Measurements from ENCODE around the gene GLA.
A peak's percentile ranks its signal among the peaks of the same experiment; 100 is the strongest.

The GLA gene

DNA sequence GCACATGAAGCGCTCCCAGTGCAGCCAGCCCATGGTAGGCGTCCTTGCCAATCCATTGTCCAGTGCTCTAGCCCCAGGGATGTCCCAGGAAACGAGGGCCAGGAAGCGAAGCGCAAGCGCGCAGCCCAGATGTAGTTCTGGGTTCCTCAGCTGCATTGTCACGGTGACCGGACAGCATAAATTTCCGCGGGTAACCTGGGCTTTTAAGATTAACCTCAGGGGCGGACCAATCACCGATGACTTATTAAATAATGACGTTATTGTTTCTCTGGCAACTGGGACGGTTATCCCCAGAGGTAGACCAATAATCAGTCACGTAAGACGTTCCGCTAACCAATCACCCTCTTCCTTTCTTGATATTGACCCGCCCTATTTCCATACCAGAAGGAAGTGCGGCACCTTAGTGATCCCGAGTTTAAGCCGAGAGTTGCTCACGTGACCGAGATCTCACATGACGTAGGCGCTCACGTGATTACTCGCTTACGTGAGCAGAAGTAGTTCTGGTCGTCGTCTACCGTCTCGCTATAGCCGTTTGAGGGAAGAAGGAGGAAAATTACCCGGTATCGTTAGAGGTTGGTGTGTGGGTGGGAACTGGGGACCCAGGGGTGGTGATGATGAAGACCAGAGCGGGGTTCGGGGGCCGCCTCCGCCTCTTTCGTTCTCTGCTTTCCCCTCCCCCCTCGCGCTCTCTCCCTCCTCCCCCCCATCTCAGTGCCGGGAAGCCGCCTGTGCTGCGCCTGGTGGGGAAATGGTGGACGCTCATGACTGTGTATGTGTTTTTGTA, at the start of gene GLA, which contains the start of gene HNRNPH2:
Gene GLA, minus strand, starts transcription at position 178 of the 784 bp plus-strand sequence. Its CDS starts 22 bp downstream, at position 156.
Gene HNRNPH2, plus strand, starts transcription at position 475 of the 784 bp plus-strand sequence. CDS start 3,767 bp downstream, outside the sequence.
- DNase-seq (ENCODE audit: low read depth, low spot score) = peak; percentile 94
- peak within 1 kb of the TSS; percentile 81 for H3K27ac ChIP-seq

GRCh38 chrX:101452056-101452455, 44.3 kb upstream of the GLA start:
- H3K27ac ChIP-seq = no peak overlapping the region
- DNase-seq (ENCODE audit: low read depth, low spot score) = no peak

GRCh38 chrX:101450961-101451360, 43.2 kb upstream of the GLA start:
- no peak overlapping the region for H3K27ac ChIP-seq
- no peak for DNase-seq (ENCODE audit: low read depth, low spot score)

DNA sequence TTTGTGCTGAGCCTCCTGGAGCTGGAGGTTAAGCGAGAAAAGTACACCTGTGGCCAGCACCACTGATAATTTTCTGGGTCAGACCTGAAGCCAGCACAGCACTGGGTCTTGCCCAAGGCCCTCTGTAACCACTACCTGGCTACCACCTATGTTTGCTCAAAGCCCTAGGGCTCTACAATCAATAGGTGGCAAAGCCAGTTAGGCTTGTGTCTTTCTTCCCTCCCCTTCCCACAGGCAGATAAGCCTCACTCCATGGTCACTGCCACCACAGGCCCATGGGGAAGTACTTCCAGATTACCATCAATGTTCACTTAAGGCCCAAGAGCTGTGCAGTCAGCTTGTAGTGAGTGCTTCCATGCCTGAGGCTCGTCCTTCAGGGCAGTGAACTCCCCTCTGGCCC, 42.4 kb upstream of the GLA start:
- H3K27ac ChIP-seq = no peak overlapping the region
- DNase-seq (ENCODE audit: low read depth, low spot score) = no peak

DNA sequence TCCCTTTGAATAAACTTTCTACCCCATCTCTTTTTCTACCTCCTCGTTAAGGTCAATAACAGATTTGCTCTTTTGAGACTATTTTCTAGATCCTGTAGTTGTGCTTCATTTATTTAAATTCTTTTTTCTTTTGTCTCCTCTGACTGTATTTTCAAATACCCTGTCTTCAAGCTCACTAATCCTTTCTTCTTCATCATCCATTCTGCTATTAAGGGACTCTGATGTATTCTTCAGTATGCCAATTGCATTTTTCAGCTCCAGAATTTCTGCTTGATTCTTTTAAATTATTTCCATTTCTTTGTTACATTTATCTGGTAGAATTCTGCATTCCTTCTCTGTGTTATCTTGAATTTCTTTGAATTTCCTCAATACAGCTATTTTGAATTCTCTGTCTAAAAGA, 41.6 kb upstream of the GLA start:
- H3K27ac ChIP-seq = no peak overlapping the region

DNA sequence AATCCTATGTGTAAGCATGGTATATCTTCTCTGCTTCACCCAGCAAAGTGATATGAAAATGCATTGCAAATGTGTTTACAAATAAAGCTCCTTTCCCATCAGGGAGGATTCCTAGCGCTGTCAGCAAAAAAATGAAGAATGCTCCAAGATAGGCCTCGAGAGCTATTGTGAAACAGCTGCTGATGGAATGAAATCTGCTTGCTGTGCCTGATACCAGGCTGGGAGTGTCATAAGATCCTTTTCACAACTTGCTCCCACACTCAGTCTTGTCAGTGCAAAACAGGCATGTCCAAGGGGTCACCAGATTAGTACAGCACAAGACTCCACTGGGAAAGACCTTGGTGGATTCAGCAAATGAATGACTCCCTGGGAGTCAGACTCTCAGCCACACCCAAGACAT, 34.4 kb upstream of the GLA start:
- H3K27ac ChIP-seq = no peak overlapping the region
- no peak for DNase-seq (ENCODE audit: low read depth, low spot score)

More for the DNA sequence above, 41.6 kb upstream of the GLA start:
- DNase-seq (ENCODE audit: low read depth, low spot score) = no peak

- H3K27ac ChIP-seq = no peak overlapping the region
- DNase-seq (ENCODE audit: low read depth, low spot score) = no peak
Measured at GRCh38 chrX:101430457-101431078, 22.8 kb upstream of the GLA start.

- no peak overlapping the region for H3K27ac ChIP-seq
- no peak for DNase-seq (ENCODE audit: low read depth, low spot score)
Measured at GRCh38 chrX:101429934-101430333, 22.2 kb upstream of the GLA start.

DNA sequence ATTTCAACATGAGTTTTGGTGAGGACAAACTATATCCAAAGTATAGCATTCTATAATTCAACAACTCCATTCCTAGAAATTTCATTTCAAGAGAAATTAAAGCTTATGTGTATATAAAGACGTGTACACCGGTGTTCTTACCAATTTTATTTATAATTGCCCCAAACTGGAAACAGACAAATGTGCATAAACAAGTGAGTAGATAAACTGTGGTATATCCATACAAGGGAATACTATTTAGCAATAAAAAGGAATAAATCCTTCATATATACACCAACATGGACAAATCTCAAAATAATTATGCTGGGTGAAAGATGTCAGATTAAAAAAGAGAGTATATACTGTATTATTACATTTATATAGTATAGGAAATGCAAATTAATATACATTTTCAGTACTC, 20.2 kb upstream of the GLA start:
- no peak for DNase-seq (ENCODE audit: low read depth, low spot score)
- no peak overlapping the region for H3K27ac ChIP-seq

- no peak overlapping the region for H3K27ac ChIP-seq
Measured at GRCh38 chrX:101419489-101419888, 11.8 kb upstream of the GLA start.

GRCh38 chrX:101417981-101418841, 10.5 kb upstream of the GLA start:
- no peak for DNase-seq (ENCODE audit: low read depth, low spot score)
- peak overlapping the region; percentile 4 for H3K27ac ChIP-seq

More at GRCh38 chrX:101419489-101419888, 11.8 kb upstream of the GLA start:
- DNase-seq (ENCODE audit: low read depth, low spot score) = no peak

- no peak overlapping the region for H3K27ac ChIP-seq
- no peak for DNase-seq (ENCODE audit: low read depth, low spot score)
Measured at GRCh38 chrX:101417190-101417589, 9.5 kb upstream of the GLA start.

DNA sequence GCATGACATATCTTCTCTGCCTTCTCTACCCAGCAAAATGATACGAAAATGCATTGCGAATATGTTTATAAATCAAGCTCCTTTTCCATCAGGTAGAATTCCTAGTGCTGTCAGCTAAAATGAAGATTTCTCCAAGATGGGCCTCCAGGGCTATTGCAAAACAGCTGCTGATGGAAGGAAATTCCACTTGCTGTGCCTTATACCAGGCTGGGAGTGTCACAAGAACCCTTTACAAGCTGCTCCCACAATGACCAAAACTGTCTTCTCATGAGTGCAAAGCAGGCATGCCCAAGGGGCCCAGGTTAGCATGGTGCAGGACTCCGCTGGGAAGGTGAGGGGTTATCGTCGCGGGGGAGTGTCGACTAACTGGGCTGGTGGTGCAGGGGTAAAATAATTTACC, 9.0 kb upstream of the GLA start:
- no peak for DNase-seq (ENCODE audit: low read depth, low spot score)
- H3K27ac ChIP-seq = no peak overlapping the region

DNA sequence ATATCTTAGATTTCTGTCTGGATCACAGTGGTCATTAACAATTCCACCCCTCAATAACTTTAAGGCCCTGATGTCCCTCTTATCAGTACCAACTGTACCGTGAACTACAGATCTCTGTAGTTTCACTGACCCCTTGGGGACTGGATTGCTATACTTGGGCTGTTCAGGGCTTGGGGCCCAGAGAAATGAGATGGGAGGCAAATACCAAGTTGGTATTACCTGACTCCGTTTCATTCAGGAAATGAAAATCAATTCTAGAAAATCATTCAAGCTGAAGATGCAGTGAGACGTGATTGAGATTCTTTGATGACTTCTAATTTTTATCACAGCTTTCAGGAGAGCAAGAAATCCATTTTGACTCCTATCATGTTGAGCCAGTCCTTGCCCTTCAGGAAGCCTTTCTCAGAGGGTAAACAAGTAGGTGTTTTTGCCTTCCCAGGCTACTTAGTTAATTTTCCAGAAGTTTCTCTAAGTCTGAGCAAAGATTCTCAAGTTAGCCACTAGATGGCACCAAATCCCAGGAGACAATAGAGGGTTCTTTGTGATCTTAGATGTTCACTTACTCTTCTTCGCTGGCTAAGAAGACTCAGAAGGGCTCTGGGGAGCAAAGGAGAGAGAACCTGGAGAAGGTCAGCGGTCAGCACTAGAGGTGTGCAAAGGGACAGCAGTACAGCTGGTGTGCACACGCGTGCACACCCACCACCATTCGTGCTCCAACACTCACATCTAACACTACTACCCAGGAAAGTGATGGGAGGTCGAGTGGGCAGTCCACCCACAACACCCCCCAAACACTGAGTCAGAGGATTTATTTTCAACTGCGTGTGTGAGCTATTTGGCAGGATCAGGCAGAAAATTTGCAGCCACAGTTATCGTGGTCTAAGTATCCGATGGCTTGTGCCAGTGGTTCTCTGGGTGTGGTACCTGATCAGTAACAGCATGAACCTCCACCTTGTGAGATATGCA, 7.7 kb upstream of the GLA start:
- DNase-seq (ENCODE audit: low read depth, low spot score) = no peak
- H3K27ac ChIP-seq = no peak overlapping the region

DNA sequence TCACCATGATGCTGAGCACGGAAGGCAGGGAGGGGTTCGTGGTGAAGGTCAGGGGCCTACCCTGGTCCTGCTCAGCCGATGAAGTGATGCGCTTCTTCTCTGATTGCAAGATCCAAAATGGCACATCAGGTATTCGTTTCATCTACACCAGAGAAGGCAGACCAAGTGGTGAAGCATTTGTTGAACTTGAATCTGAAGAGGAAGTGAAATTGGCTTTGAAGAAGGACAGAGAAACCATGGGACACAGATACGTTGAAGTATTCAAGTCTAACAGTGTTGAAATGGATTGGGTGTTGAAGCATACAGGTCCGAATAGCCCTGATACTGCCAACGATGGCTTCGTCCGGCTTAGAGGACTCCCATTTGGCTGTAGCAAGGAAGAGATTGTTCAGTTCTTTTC, 4.3 kb upstream of the GLA start:
- no peak for DNase-seq (ENCODE audit: low read depth, low spot score)
- H3K27ac ChIP-seq = no peak overlapping the region

DNA sequence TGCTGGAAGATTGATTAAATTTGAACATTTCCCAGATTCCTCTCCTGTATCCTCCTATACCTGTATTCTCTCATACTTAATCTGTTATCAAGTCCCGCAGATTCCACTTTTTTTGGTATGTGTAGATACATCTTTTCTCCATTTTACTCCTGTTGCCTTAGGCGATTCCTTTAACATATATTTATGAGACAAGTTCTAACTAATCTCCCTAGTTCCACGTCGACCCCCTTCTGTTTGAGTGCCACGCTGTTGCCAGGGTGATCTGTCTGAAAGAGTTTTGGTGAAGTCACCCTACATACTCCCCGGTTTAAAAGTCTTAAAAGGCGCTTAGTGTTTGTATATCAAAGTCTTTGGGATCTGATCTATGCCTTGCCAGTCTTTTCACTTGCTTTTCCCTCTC, 2.7 kb upstream of the GLA start:
- H3K27ac ChIP-seq = no peak overlapping the region
- DNase-seq (ENCODE audit: low read depth, low spot score) = no peak

DNA sequence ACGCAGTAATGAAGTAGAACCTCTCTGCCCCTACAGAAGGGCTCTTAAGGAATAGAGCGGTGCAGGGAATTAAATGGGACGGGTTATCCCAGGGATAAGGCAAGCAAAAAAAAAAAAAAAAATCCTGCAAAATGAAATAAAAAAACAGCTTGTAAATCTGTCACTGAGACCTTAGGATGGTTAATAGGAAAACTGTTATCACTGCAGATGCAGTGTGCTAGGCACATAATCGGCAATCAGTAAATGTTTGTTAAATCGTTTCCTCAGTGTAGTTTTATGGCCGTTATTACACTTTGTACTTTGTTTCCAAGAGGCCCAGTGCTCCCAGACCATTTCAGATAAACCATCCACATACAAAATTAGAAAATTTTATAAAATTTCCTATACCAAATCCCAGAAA, 1.3 kb upstream of the GLA start:
- H3K27ac ChIP-seq = peak overlapping the region; percentile 81
- no peak for DNase-seq (ENCODE audit: low read depth, low spot score)

DNA sequence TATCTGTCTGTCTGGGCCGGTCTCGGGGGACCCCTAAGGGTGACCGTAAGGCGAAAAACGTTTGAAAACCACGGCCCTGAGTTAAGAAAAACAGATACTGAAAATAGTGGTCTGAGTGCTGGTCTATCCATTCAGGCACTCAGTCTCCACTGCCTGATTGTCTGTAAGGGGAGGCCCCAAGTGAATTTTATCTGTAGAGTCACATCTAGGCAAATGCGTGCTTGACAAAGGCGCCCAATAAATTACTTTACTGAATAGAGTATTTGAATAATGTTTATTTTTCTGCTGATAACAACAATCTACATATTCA, 762 bp upstream of the GLA start:
- no peak for DNase-seq (ENCODE audit: low read depth, low spot score)
- peak overlapping the region; percentile 81 for H3K27ac ChIP-seq

- H3K27ac ChIP-seq = peak overlapping the region; percentile 81
- DNase-seq (ENCODE audit: low read depth, low spot score) = no peak
Measured at GRCh38 chrX:101407167-101407747, 468 bp downstream of the GLA start.
